ENCODE measurements around the gene CRY2.

- TF ChIP-seq, protein P1, sequence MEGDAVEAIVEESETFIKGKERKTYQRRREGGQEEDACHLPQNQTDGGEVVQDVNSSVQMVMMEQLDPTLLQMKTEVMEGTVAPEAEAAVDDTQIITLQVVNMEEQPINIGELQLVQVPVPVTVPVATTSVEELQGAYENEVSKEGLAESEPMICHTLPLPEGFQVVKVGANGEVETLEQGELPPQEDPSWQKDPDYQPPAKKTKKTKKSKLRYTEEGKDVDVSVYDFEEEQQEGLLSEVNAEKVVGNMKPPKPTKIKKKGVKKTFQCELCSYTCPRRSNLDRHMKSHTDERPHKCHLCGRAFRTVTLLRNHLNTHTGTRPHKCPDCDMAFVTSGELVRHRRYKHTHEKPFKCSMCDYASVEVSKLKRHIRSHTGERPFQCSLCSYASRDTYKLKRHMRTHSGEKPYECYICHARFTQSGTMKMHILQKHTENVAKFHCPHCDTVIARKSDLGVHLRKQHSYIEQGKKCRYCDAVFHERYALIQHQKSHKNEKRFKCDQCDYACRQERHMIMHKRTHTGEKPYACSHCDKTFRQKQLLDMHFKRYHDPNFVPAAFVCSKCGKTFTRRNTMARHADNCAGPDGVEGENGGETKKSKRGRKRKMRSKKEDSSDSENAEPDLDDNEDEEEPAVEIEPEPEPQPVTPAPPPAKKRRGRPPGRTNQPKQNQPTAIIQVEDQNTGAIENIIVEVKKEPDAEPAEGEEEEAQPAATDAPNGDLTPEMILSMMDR (IDR thresholded peaks at IDR 0.05 in 8 of 11, conservative IDR thresholded peaks at IDR 0.05 in 3 of 11): no peak
- no peak for TF ChIP-seq POLR2AphosphoS5 (IDR thresholded peaks at IDR 0.05)
Measured at GRCh38 chr11:45924036-45924915, 77.0 kb downstream of the CRY2 start.

All from spleen (tissue), 7 donors.